Activated CD8-positive, alpha-beta memory T cell treated with anti-CD3 and anti-CD28 coated beads for 1 hour (primary cell): ENCODE measurements around the gene FHDC1.
"Not testable (repeated sequence)": the region's sequence is repeated elsewhere in the genome, so short reads cannot be mapped to it uniquely, and the experiment has no call there.

Source experiments
- DNase-seq, 2 donors: peaks; one replicate each; pipeline ENCODE4 v3.0.0-alpha.2; 2020; ENCODE audit warnings: low read depth in 1 of 2; ENCODE audit errors: extremely low read depth in 1 of 2

Gene FHDC1

DNA sequence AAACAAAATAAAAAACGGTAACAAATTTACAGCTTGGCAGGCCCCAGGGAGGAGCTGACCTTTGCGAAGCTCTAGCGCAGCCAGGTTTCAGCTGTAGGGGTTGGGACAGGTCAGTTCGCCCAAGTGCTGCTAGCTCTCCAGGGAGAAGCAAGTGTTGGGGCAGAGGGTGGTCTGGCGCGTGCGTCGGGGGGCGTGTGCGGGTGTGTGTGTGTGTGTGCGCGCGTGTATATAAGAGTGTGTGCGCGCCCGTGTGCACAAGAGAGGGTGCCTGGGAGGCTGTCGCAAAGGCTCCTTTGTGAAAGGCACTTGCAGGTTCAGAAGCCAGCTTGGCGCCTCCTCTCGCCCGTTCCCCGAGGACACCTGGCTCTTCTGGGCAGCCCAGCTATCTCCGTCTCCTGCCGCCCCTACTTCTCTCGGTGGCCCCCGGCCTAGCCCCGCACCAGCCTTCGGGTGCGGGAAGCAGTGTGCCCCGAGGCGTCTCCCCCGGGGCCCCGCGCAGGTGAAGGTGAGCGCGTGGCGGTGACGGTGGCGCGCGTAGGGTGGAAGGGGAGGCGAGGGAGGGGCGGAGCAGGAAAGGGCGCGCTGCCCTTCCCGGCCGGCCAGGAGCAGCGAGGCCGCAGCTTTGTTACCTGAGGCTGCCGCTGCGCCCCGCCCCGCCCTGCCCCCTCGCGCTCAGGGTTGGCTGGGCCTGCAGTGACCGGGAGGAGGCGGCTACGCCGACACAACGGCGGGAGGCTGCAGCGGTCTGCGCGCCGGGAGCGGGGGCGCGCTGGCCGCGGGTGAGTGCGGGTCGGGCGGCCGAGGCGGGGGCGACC is at the start of gene FHDC1:
TSS of gene FHDC1 (plus strand) at position 693 of the 815 bp plus-strand sequence. CDS start 6,735 bp downstream, outside the sequence.
- no peak for DNase-seq

- DNase-seq: no peak
Observed at GRCh38 chr4:152887981-152888380, 48.1 kb upstream of the FHDC1 start.

GRCh38 chr4:152892974-152893373 is 43.1 kb upstream of the FHDC1 start:
- no peak for DNase-seq

GRCh38 chr4:152894673-152895072 is 41.5 kb upstream of the FHDC1 start:
- DNase-seq: no peak

GRCh38 chr4:152896811-152897210 is 39.3 kb upstream of the FHDC1 start:
- DNase-seq: no peak

GRCh38 chr4:152898133-152898532 is 38.0 kb upstream of the FHDC1 start:
- not testable (repeated sequence) for DNase-seq

- no peak for DNase-seq
Observed at GRCh38 chr4:152898606-152899005, 37.5 kb upstream of the FHDC1 start.

- no peak for DNase-seq
Observed at GRCh38 chr4:152900395-152900794, 35.7 kb upstream of the FHDC1 start.

DNA sequence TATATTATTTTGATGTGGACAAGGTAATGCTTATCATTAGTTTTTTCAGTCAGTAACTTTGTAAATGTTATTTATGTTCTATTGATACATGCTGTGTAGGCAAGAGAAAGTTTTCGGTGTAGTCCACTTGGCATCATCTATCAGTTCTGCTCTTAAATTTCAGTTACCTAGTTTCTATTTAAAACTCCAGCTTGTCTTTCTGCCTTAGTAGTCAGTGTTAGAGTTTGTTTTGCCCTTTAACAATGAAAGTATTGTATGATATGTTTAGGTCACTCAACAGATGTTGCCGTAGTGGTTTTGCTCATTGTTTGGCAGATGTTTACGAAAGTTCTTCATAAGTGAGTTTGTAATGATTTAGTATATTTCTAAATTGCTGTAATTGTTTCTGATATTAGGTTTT is 34.9 kb upstream of the FHDC1 start:
- no peak for DNase-seq

GRCh38 chr4:152903658-152904057 is 32.5 kb upstream of the FHDC1 start:
- no peak for DNase-seq

- no peak for DNase-seq
Observed at GRCh38 chr4:152909901-152910300, 26.2 kb upstream of the FHDC1 start.

DNA sequence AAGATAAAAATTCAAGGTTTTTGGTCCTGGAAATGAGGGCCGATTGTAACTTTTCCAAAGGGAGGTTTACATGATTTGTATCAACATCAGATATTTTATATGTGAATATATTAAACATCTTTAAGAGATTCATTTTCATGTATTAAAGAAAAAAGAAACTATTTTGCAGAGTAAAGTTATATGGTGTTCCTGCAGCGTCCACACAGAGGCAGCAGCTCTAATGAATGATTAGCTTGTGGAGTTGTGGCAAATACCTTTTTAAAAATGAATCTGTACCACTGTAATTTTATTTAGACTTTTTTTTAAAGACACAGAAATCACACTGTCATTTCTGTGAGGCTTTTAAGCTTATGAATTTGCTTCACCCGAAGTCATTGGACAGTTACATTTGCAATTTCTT is 25.6 kb upstream of the FHDC1 start:
- no peak for DNase-seq

- DNase-seq: no peak
Observed at GRCh38 chr4:152917543-152918395, 18.4 kb upstream of the FHDC1 start.

GRCh38 chr4:152919826-152920225 is 16.3 kb upstream of the FHDC1 start:
- DNase-seq: no peak

- no peak for DNase-seq
Observed at GRCh38 chr4:152920768-152921167, 15.4 kb upstream of the FHDC1 start.

- no peak for DNase-seq
Observed at GRCh38 chr4:152921284-152921683, 14.8 kb upstream of the FHDC1 start.

DNA sequence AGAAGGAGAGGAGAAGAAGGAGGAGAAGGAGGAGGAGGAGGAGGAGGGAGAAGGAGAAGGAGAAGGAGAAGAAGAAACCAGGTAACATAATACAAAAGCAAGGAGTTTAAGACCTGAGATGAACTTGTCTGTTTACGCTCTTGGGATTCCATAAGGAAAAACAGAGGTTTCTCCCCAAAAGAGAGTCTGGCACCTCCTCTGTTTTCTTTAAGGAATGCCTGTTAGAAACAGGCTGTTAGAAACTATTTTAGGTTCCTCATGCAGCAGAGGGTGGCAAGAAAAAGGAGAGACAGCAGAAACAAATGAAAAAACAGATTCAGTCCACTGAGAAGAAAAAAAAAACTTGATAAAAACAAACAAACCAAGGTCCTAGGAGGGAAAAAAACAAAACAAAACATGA is 10.3 kb upstream of the FHDC1 start:
- no peak for DNase-seq

- DNase-seq: no peak
Observed at GRCh38 chr4:152926959-152927358, 9.2 kb upstream of the FHDC1 start.

DNA sequence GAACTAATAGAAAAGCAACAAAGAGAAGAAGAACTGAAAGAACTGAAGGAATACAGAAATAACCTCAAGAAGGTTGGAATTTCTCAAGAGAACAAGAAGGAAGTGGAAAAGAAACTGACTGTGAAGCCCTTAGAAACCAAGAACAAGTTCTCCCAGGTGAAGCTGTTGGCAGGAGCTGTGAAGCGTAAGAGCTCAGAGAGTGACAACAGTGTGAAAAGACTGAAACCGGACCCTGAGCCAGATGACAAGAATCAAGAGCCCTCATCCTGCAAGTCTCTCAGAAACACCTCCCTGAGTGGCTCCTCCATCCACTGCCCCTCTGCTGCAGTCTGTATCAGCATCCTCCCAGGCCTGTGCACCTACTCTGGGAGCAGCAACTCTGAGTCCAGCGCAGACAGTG is 8.4 kb upstream of the FHDC1 start:
- no peak for DNase-seq

DNA sequence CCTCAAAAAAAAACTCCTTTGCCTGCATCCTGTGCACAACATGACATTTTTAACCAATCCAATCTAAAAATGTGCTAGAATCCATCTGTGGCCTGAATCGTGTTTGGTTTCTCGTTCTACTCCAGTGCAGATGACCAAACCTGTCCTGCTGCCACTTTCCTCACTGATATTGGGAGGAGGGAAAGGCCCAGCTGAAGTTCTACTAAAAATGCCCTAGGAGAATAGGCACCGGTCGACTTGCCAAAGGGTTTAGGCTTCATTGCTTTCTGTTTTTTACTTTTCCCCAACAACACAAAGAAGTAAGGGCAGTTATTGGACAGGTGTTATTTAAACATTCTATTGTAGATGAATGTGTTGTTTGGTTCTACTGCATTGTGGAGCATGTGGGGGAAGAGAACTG is 7.8 kb upstream of the FHDC1 start:
- no peak for DNase-seq

DNA sequence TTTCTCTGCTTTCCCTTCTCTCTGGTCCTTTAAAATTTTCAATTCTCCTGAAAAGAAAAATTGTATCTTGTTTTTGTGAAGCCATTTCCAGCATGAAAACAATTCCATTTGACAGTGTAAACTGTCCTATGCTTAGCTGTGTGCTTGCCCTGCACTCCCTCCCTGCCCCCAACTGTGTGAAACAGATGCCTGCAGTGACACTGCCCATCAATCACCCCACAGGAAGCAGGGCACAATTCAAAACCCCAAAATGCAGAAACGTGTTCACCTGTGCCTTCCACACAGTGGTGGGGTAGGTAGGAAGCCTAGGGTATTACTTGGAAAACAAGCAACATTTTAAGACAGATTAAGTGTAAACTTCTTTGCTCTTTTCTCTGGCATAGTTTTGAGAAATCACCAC is 6.2 kb upstream of the FHDC1 start:
- no peak for DNase-seq

DNA sequence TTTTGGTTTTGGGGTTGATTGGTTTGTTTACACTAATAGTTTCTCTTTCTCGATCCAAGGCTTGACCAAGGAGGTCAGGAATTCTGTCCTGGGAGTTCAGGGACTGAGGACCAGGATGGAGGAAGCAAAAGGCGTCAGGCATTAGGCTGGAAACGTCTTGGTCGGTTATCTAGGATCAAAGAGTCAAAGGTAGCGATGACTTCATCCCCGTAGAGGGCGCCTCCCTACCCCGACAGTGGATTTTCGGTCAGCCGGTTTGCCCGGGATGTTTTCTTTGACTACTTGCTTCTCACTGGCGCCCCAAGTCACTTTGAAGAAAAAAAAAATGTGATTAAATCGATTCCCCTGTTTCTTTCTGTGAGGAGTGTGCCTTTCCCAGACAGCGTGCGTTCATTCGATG is 980 bp upstream of the FHDC1 start:
- DNase-seq: no peak
